Measurements from ENCODE around the gene B3GALT5. TPM values are rescaled to one million over a fixed set of nuclear protein-coding genes. Genes with fewer than 3 reads are reported as not detected.

The B3GALT5 gene
- total RNA-seq, 1 experiment from 2014 or later = 1.5 TPM

DNA sequence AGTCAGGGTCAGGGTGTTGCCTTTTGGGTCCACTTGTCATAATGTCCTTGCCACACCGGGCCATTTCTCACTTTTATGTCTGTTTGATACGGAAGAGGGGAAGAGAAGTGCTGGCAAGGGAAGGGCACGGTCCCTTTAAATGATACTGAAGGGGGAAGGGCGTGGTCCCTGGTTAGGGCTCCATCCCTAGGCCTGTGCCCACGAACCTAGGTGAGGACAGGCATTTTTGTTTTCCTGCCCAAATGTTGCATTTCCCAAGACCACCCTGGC is 25.2 kb downstream of the B3GALT5 start:
- CTCF ChIA-PET = no interaction called here
- intact Hi-C loops (cut with micrococcal nuclease) = loop anchor here (10.0 kb wide), 2 partner anchors 253 to 443 kb away; a partner anchor contains a TSS
- no TSS peak for BruUV-seq (replicated peaks)
- peaks cover 38% of the 10 kb centered on the region for H3K4me1 ChIP-seq (ENCODE audit: insufficient read depth, low read length)
- no peak for TF ChIP-seq EZH2phosphoT487 (IDR thresholded peaks at IDR 0.05; ENCODE audit: borderline replicate concordance, low read length)
- TF ChIP-seq, protein P1, sequence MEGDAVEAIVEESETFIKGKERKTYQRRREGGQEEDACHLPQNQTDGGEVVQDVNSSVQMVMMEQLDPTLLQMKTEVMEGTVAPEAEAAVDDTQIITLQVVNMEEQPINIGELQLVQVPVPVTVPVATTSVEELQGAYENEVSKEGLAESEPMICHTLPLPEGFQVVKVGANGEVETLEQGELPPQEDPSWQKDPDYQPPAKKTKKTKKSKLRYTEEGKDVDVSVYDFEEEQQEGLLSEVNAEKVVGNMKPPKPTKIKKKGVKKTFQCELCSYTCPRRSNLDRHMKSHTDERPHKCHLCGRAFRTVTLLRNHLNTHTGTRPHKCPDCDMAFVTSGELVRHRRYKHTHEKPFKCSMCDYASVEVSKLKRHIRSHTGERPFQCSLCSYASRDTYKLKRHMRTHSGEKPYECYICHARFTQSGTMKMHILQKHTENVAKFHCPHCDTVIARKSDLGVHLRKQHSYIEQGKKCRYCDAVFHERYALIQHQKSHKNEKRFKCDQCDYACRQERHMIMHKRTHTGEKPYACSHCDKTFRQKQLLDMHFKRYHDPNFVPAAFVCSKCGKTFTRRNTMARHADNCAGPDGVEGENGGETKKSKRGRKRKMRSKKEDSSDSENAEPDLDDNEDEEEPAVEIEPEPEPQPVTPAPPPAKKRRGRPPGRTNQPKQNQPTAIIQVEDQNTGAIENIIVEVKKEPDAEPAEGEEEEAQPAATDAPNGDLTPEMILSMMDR (conservative IDR thresholded peaks at IDR 0.05; ENCODE audit: low read depth, low read length) = no peak
- TF ChIP-seq EZH2 (IDR thresholded peaks at IDR 0.05; ENCODE audit: low read length, unreplicated experiment) = no peak
- ATAC-seq (no peak), DNase-seq (no peak)
- no peak overlapping the region for H3K4me2 ChIP-seq (ENCODE audit: low read length)
- H4K20me1 ChIP-seq (ENCODE audit: low read length) = no peaks in the 10 kb centered on the region
- H3K4me3 ChIP-seq (ENCODE audit: low read length) = no peak overlapping the region
- peaks cover 9% of the 10 kb centered on the region for H3F3A ChIP-seq (ENCODE audit: low read length, unreplicated experiment)
- no peak overlapping the region for H2AFZ ChIP-seq (ENCODE audit: low read length)
- POLR2A ChIA-PET (ENCODE audit: unreplicated experiment) = no interaction called here
- H3K9me2 ChIP-seq (replicated peaks; ENCODE audit: low read length) = no peaks in the 10 kb centered on the region
- no peaks in the 10 kb centered on the region for H3K27me3 ChIP-seq (ENCODE audit: low read length)
- no peak overlapping the region for H3K9ac ChIP-seq (ENCODE audit: low read length)
- H3K36me3 ChIP-seq (ENCODE audit: low read depth, low read length) = no peaks in the 10 kb centered on the region
- H3K27ac ChIP-seq (ENCODE audit: low read length) = peak overlapping the region; percentile 48; the same call in 1 of the 2 replicates
- no peaks in the 10 kb centered on the region for H3K9me3 ChIP-seq (ENCODE audit: low read length)
- no peaks in the 10 kb centered on the region for H3K79me2 ChIP-seq (ENCODE audit: low read length)

DNA sequence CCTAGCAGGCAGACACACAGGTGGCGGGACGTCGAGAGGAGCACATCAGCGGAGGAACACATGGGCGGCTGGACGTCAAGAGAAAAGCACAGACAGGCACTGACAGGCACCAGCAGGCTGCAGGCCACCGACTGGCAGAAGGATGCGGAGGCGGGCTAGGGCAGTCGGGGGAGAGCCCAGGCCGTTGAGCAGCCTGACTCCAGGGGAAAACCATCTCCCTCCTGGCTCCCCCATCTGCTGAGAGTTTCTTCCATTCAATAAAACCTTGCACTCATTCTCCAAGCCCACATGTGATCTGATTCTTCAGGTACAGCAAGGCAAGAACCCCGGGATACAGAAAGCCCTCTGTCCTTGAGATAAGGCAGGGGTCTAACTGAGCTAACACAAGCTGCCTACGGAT is 25.5 kb downstream of the B3GALT5 start:
- Histone ChIP-seq H3K27me3 (ENCODE audit: low read length) (no peaks in the 10 kb centered on the region), H3K4me2 (ENCODE audit: low read length) (peak overlapping the region; percentile 65; the same call in 1 of the 2 replicates), H3K4me1 (ENCODE audit: insufficient read depth, low read length) (peaks cover 34% of the 10 kb centered on the region), H3K9me2 (replicated peaks; ENCODE audit: low read length) (no peaks in the 10 kb centered on the region), H3K9ac (ENCODE audit: low read length) (peak overlapping the region; percentile 13; the same call in 1 of the 2 replicates), H2AFZ (ENCODE audit: low read length) (0 out of 2 replicates have a peak overlapping the region, but pooled peaks have one; percentile 54), H4K20me1 (ENCODE audit: low read length) (no peaks in the 10 kb centered on the region), H3K9me3 (ENCODE audit: low read length) (no peaks in the 10 kb centered on the region), H3K27ac (ENCODE audit: low read length) (peak overlapping the region; percentile 48), H3K4me3 (ENCODE audit: low read length) (no peak overlapping the region), H3K79me2 (ENCODE audit: low read length) (no peaks in the 10 kb centered on the region), H3K36me3 (ENCODE audit: low read depth, low read length) (no peaks in the 10 kb centered on the region), H3F3A (ENCODE audit: low read length, unreplicated experiment) (peaks cover 8% of the 10 kb centered on the region)
- ChIA-PET POLR2A (ENCODE audit: unreplicated experiment) (no interaction called here), CTCF (no interaction called here)
- intact Hi-C loops (cut with micrococcal nuclease) = loop anchor here (10.0 kb wide), 2 partner anchors 253 to 443 kb away; a partner anchor contains a TSS
- BruUV-seq (replicated peaks) = no TSS peak
- no peak for DNase-seq
- ATAC-seq = no peak
- no peak for TF ChIP-seq EZH2 (IDR thresholded peaks at IDR 0.05; ENCODE audit: low read length, unreplicated experiment)

DNA sequence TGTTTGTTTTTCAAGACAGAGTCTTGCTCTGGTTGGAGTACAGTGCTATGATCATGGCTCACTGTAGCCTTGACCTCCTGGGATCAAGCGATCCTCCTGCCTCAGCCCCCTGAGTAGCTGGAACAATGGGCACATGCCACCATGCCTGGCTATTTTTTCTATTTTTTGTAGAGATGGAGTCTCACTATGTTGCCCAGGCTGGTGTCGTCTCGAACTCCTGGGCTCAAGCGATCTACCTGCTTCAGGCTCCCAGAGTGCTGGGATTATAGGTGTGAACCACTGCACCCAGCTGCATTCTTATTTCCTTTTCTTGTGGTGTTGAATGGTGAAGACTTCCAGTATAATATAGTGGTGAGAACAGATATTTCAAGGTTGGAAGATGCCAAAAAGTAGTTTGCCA is 28.0 kb downstream of the B3GALT5 start:
- Histone ChIP-seq H3K9me2 (replicated peaks; ENCODE audit: low read length) (no peaks in the 10 kb centered on the region), H3K27ac (ENCODE audit: low read length) (no peak overlapping the region), H3K9me3 (ENCODE audit: low read length) (no peaks in the 10 kb centered on the region), H2AFZ (ENCODE audit: low read length) (no peak overlapping the region), H3K27me3 (ENCODE audit: low read length) (no peaks in the 10 kb centered on the region), H4K20me1 (ENCODE audit: low read length) (no peaks in the 10 kb centered on the region), H3K36me3 (ENCODE audit: low read depth, low read length) (no peaks in the 10 kb centered on the region), H3K4me1 (ENCODE audit: insufficient read depth, low read length) (peaks cover 18% of the 10 kb centered on the region), H3K9ac (ENCODE audit: low read length) (no peak overlapping the region), H3K79me2 (ENCODE audit: low read length) (no peaks in the 10 kb centered on the region), H3F3A (ENCODE audit: low read length, unreplicated experiment) (no peaks in the 10 kb centered on the region), H3K4me3 (ENCODE audit: low read length) (no peak overlapping the region), H3K4me2 (ENCODE audit: low read length) (no peak overlapping the region)
- ATAC-seq = no peak
- BruUV-seq (replicated peaks) = no TSS peak
- no peak for DNase-seq
- ChIA-PET POLR2A (ENCODE audit: unreplicated experiment) (no interaction called here), CTCF (no interaction called here)
- TF ChIP-seq, protein P1 (conservative IDR thresholded peaks at IDR 0.05; ENCODE audit: low read depth, low read length) = no peak
- TF ChIP-seq EZH2 (IDR thresholded peaks at IDR 0.05; ENCODE audit: low read length, unreplicated experiment) = no peak
- TF ChIP-seq EZH2phosphoT487 (IDR thresholded peaks at IDR 0.05; ENCODE audit: borderline replicate concordance, low read length) = no peak
- intact Hi-C loops (cut with micrococcal nuclease) = loop anchor here (1.0 kb wide), 1 partner anchor 15 kb away; no protein-coding TSS in a partner anchor

Measured in PC-3 (cell line).